Fibroblast of villous mesenchyme (primary cell): ENCODE data around the gene RAP1GAP2. TPM values are rescaled to one million over a fixed set of nuclear protein-coding genes. Genes with fewer than 3 reads are reported as not detected.

Experiments
- DNase-seq: peaks from one replicate; pipeline ENCODE4 v3.0.0-alpha.2; 2010; ENCODE audit warnings: low read depth
- H3K4me3 ChIP-seq: 2 replicates; pipeline ENCODE4 v1.5.1; 2011; ENCODE audit warnings: low read depth, mild to moderate bottlenecking, low read length
- total RNA-seq: library from RNA; depleted of rRNA; stranded (reverse); fragments of >200 nt; gene quantifications from 2 replicates; pipeline ENCODE4 v1.2.3, GENCODE V29; 2012
- TF ChIP-seq, protein P1 (sequence below): IDR thresholded peaks from 2 replicates; pipeline ENCODE4 v1.5.1; 2012; ENCODE audit warnings: low read depth, mild to moderate bottlenecking, low read length; ENCODE audit not compliant: insufficient read depth

RAP1GAP2 gene
- total RNA-seq, 1 donor = 5.2 TPM

DNA sequence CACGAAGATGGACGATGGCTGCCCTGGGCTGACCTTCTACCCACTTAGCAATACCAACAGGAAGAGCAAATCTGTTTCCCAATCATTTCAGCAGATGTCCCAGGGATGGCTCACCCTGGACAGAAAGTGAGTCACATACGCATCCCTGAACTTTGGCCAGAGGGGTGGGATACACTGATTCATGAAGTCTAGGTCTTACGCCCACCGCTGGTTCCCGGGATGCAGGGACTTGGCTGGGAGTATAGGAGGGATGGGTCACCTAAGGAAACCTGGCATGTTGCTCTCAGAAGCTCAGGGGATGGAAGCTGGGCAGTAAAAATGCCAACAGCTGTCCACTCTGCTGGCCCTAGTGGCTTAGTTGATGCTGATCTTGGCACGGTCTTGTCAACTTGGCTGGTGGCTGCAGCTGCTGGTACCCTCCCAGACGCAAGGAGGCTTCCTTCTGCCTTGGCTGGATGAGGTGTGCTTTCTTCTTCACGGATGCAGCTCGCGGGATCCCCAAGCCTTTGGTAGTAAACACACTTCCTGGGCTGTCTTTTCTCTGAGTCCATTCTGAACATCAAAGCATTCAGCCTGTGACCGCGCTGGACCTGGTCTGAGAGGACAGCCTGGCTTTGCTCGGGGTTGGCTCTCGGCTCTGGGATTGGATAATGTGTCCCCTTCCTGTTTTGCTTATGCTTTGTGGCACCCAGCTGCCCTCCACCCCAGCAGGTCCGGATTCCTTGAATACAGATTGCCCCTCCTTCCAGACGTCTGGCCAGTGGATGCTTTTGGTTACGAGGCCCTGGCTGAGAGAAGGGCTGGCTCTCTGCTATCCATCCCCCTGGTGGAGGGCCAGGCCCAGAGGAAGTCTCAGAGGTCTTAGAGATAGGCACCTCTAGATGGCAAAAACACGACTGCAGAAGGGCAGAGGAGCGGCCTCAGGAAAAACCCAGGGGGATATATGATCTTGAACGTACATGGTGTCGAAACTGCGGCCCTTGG, 71.5 kb downstream of the RAP1GAP2 start:
- TF ChIP-seq, protein P1, sequence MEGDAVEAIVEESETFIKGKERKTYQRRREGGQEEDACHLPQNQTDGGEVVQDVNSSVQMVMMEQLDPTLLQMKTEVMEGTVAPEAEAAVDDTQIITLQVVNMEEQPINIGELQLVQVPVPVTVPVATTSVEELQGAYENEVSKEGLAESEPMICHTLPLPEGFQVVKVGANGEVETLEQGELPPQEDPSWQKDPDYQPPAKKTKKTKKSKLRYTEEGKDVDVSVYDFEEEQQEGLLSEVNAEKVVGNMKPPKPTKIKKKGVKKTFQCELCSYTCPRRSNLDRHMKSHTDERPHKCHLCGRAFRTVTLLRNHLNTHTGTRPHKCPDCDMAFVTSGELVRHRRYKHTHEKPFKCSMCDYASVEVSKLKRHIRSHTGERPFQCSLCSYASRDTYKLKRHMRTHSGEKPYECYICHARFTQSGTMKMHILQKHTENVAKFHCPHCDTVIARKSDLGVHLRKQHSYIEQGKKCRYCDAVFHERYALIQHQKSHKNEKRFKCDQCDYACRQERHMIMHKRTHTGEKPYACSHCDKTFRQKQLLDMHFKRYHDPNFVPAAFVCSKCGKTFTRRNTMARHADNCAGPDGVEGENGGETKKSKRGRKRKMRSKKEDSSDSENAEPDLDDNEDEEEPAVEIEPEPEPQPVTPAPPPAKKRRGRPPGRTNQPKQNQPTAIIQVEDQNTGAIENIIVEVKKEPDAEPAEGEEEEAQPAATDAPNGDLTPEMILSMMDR = no peak
- DNase-seq = peak; percentile 44
- H3K4me3 ChIP-seq = no peak overlapping the region

DNA sequence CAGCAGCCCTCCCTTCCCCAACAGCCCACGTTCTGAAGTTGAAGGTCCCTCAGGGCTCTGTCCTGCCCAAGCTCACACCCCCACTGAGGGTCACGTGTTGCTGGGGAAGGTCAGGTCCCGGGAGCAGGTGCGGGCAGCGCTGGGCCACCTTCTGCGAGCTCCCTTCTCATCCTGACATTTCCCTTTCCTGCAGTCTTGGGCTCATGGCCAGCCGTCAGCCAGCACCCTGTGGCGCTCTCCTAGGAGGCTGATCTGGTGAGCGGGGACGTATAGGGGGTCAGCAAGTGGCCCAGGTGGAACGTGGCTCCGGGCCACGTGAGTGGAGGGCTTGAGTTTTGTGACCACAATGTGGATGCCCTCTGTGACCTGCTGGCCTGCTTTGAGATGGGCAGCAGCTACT, 73.4 kb downstream of the RAP1GAP2 start:
- TF ChIP-seq, protein P1 = no peak
- DNase-seq = no peak
- H3K4me3 ChIP-seq = no peak overlapping the region

DNA sequence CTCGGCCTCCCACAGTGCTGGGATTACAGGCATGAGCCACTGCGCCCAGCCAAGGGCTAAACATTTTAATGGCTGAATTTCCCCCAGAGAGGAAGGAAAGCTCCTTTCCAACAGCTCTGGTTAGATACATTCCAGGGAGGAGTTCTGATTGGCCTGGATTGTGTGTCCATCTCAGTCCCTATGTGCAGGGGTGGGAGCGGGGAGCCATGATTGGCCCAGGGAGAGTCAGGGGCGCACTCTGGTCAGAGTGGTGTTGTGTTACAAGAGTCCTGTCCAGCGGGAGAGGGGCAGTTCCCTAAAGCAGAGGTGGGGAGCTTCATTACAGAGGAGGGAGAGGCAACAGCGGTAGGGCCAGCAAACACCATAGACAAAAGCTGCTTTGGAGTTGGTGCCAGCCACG, 75.0 kb downstream of the RAP1GAP2 start:
- TF ChIP-seq, protein P1 = no peak

DNA sequence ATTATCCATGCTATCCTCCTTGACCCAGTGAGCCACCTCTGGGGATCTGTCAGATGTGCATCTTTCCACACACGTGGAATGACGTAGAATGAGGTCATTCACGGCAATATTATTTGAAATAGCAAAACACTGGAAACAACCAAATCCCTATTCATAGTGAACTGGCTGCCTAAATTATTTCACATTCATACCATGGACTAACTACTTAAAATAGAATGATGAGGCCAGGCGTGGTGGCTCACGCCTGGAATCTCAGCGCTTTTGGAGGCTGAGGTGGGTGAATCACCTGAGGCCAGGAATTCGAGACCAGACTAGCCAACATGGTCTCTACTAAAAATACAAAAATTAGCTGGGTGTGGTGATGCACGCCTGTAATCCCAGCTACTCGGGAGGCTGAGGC, 75.5 kb downstream of the RAP1GAP2 start:
- H3K4me3 ChIP-seq = no peak overlapping the region
- no peak for DNase-seq
- TF ChIP-seq, protein P1 = no peak

More for the DNA sequence above, 75.0 kb downstream of the RAP1GAP2 start:
- no peak for DNase-seq
- no peak overlapping the region for H3K4me3 ChIP-seq

DNA sequence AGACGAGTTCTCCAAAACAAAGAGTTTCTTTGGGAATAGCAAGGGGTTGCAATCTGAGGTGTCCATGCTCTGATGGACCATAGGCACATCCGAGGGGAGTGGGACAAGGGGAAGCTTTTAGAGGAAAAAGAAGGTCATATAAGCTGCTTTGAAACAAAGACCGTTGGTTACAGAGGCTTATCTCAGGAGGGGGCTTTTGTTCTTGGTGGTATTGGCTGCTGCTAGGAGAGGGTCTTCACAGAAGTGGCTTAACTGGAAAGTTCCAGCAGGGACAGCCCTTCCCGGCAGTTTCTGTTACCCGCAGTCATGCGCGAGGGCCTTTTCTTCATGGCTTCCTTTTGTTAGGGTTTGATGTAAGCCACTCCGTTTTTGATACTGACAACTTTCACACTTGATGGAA, 76.0 kb downstream of the RAP1GAP2 start:
- TF ChIP-seq, protein P1 = no peak
- no peak overlapping the region for H3K4me3 ChIP-seq
- DNase-seq = no peak

DNA sequence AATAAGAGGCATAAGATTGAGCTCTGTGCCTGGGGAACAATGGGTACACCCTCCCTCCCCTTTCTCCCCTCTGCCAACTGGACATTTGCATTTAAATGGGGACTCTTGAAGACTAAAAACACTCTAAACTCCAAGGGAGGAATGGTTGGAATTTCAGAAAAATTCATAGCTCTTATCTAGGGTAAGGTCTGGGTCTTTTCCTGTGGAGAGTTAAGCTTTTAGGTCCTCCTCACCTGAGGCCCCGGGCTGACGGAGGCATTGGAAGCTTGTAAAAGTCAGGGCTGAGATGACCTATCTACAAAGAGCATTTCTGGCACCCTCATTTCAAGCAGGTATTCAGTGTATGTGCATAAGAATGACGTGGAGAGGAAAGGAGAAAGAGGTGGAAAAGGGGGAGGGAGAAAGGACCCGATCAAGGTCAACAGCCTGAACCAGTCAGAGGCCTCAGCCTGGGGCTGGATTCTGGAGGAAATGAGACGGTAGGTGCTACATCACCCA, 78.0 kb downstream of the RAP1GAP2 start:
- no peak overlapping the region for H3K4me3 ChIP-seq
- TF ChIP-seq, protein P1 = no peak
- DNase-seq = no peak

DNA sequence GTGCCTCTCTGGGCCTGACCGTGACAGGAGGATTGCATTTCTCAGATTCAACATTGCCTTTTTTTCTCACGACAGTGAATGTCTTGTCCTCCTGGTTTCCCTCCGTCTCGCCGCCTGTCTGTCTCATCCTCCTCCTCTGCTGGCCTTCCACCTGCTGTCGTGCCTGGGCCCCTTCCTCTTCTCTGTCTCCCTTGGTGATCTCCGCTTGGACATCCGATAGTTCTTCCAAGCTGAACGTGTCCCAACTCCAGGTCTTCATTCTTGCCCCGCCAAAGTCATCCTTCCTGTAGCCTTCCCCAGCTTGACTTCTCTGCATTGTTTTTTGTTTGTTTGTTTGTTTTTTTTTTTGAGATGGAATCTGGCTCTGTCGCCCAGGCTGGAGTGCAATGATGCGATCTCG, 79.4 kb downstream of the RAP1GAP2 start:
- TF ChIP-seq, protein P1 = no peak
- DNase-seq = no peak
- H3K4me3 ChIP-seq = no peak overlapping the region
